ENCODE results near the gene SHOC2.

The SHOC2 gene

GRCh38 chr10:110979611-110980010 is 60.2 kb downstream of the SHOC2 start:
- no peak overlapping the region for H3K4me2 ChIP-seq (ENCODE audit: low read length)
- no peak overlapping the region for H3K4me3 ChIP-seq (ENCODE audit: low read length)
- H3K27ac ChIP-seq (ENCODE audit: low read depth, low read length) = no peak overlapping the region
- no peaks in the 10 kb centered on the region for H3K9me2 ChIP-seq (replicated peaks; ENCODE audit: control insufficient read depth, low read length)
- peaks cover 2% of the 10 kb centered on the region; the same call in 1 of the 2 replicates for H3K4me1 ChIP-seq (ENCODE audit: control insufficient read depth, low read length)
- peaks cover 67% of the 10 kb centered on the region for H3K36me3 ChIP-seq (ENCODE audit: control insufficient read depth, low read length)
- no peaks in the 10 kb centered on the region for H3K27me3 ChIP-seq (ENCODE audit: control insufficient read depth, low read length)
- H4K20me1 ChIP-seq (ENCODE audit: control insufficient read depth, insufficient read depth, low read depth, low read length) = no peaks in the 10 kb centered on the region
- H3K9me3 ChIP-seq (ENCODE audit: control insufficient read depth, insufficient read depth, low read length) = peaks cover 13% of the 10 kb centered on the region; the same call in 1 of the 2 replicates
- TF ChIP-seq, protein P1, sequence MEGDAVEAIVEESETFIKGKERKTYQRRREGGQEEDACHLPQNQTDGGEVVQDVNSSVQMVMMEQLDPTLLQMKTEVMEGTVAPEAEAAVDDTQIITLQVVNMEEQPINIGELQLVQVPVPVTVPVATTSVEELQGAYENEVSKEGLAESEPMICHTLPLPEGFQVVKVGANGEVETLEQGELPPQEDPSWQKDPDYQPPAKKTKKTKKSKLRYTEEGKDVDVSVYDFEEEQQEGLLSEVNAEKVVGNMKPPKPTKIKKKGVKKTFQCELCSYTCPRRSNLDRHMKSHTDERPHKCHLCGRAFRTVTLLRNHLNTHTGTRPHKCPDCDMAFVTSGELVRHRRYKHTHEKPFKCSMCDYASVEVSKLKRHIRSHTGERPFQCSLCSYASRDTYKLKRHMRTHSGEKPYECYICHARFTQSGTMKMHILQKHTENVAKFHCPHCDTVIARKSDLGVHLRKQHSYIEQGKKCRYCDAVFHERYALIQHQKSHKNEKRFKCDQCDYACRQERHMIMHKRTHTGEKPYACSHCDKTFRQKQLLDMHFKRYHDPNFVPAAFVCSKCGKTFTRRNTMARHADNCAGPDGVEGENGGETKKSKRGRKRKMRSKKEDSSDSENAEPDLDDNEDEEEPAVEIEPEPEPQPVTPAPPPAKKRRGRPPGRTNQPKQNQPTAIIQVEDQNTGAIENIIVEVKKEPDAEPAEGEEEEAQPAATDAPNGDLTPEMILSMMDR (IDR thresholded peaks at IDR 0.05; ENCODE audit: low read depth, low read length, poor library complexity, severe bottlenecking) = no peak
- TF ChIP-seq EZH2phosphoT487 (IDR thresholded peaks at IDR 0.05; ENCODE audit: borderline replicate concordance, low read length) = no peak
- H3F3A ChIP-seq (ENCODE audit: control insufficient read depth, insufficient read depth) = no peaks in the 10 kb centered on the region
- peaks cover 93% of the 10 kb centered on the region for H3K79me2 ChIP-seq (ENCODE audit: control insufficient read depth, low read length)

- peaks cover 1% of the 10 kb centered on the region; the same call in 1 of the 2 replicates for H3F3A ChIP-seq (ENCODE audit: control insufficient read depth, insufficient read depth)
- H3K4me2 ChIP-seq (ENCODE audit: low read length) = no peak overlapping the region
- peaks cover 93% of the 10 kb centered on the region for H3K79me2 ChIP-seq (ENCODE audit: control insufficient read depth, low read length)
Observed at GRCh38 chr10:110980807-110981206, 61.4 kb downstream of the SHOC2 start.

GRCh38 chr10:110983466-110983865 is 64.1 kb downstream of the SHOC2 start:
- peaks cover 2% of the 10 kb centered on the region; the same call in 1 of the 2 replicates for H3K4me1 ChIP-seq (ENCODE audit: control insufficient read depth, low read length)
- peaks cover 87% of the 10 kb centered on the region for H3K79me2 ChIP-seq (ENCODE audit: control insufficient read depth, low read length)
- peaks cover 10% of the 10 kb centered on the region; the same call in 1 of the 2 replicates for H3K9me3 ChIP-seq (ENCODE audit: control insufficient read depth, insufficient read depth, low read length)
- H3K27me3 ChIP-seq (ENCODE audit: control insufficient read depth, low read length) = no peaks in the 10 kb centered on the region
- H4K20me1 ChIP-seq (ENCODE audit: control insufficient read depth, insufficient read depth, low read depth, low read length) = no peaks in the 10 kb centered on the region
- no peak overlapping the region for H3K4me2 ChIP-seq (ENCODE audit: low read length)
- no peak overlapping the region for H3K4me3 ChIP-seq (ENCODE audit: low read length)
- peaks cover 4% of the 10 kb centered on the region; the same call in 1 of the 2 replicates for H3F3A ChIP-seq (ENCODE audit: control insufficient read depth, insufficient read depth)
- H3K9me2 ChIP-seq (replicated peaks; ENCODE audit: control insufficient read depth, low read length) = no peaks in the 10 kb centered on the region
- no peak overlapping the region for H3K27ac ChIP-seq (ENCODE audit: low read depth, low read length)
- H3K36me3 ChIP-seq (ENCODE audit: control insufficient read depth, low read length) = peaks cover 63% of the 10 kb centered on the region
- TF ChIP-seq, protein P1 (IDR thresholded peaks at IDR 0.05; ENCODE audit: low read depth, low read length, poor library complexity, severe bottlenecking) = no peak
- TF ChIP-seq EZH2phosphoT487 (IDR thresholded peaks at IDR 0.05; ENCODE audit: borderline replicate concordance, low read length) = no peak

More at GRCh38 chr10:110980807-110981206, 61.4 kb downstream of the SHOC2 start:
- H3K27ac ChIP-seq (ENCODE audit: low read depth, low read length) = no peak overlapping the region
- no peak overlapping the region for H3K4me3 ChIP-seq (ENCODE audit: low read length)
- peaks cover 2% of the 10 kb centered on the region; the same call in 1 of the 2 replicates for H3K4me1 ChIP-seq (ENCODE audit: control insufficient read depth, low read length)
- no peaks in the 10 kb centered on the region for H4K20me1 ChIP-seq (ENCODE audit: control insufficient read depth, insufficient read depth, low read depth, low read length)
- peaks cover 75% of the 10 kb centered on the region for H3K36me3 ChIP-seq (ENCODE audit: control insufficient read depth, low read length)
- no peak for TF ChIP-seq EZH2phosphoT487 (IDR thresholded peaks at IDR 0.05; ENCODE audit: borderline replicate concordance, low read length)
- TF ChIP-seq, protein P1 (IDR thresholded peaks at IDR 0.05; ENCODE audit: low read depth, low read length, poor library complexity, severe bottlenecking) = no peak
- H3K27me3 ChIP-seq (ENCODE audit: control insufficient read depth, low read length) = no peaks in the 10 kb centered on the region
- H3K9me2 ChIP-seq (replicated peaks; ENCODE audit: control insufficient read depth, low read length) = no peaks in the 10 kb centered on the region
- H3K9me3 ChIP-seq (ENCODE audit: control insufficient read depth, insufficient read depth, low read length) = peaks cover 13% of the 10 kb centered on the region; the same call in 1 of the 2 replicates
